ENCODE results near the gene FUT2.

FUT2 gene

DNA sequence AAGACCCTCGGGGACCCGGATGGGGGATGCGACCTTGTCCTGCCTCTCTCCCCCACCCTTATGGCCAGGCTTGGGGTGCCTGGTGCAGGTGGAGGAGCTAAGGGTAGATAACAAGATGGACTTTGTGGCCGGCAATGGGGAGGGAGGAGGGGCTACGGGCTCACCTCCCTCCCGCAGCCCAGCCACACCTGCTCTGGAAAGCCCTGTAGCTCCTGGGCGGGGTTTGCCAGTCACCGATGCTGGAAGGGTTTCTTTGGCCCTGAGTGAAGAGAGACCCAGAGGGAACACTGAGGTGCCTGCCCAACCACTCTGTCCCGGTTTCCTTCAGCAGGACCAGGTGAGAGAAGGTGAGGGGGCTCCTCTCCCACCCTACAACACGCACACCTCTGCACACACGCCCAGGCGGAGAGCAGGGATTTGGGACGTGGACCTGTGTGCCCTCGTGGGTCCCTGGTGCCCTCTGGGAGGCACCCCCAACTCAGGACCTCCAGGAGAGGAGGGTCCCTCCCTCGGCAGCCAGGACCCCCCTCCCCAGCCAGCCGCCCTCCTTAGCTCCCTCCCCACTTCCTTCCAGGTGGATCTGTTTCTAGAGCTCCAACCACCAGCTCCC lies at the start of gene FUT2:
TSS of gene FUT2 (plus strand) at position 229 of the 610 bp plus-strand sequence. CDS start 6,986 bp downstream, outside the sequence.
- TF ChIP-seq, protein P1, sequence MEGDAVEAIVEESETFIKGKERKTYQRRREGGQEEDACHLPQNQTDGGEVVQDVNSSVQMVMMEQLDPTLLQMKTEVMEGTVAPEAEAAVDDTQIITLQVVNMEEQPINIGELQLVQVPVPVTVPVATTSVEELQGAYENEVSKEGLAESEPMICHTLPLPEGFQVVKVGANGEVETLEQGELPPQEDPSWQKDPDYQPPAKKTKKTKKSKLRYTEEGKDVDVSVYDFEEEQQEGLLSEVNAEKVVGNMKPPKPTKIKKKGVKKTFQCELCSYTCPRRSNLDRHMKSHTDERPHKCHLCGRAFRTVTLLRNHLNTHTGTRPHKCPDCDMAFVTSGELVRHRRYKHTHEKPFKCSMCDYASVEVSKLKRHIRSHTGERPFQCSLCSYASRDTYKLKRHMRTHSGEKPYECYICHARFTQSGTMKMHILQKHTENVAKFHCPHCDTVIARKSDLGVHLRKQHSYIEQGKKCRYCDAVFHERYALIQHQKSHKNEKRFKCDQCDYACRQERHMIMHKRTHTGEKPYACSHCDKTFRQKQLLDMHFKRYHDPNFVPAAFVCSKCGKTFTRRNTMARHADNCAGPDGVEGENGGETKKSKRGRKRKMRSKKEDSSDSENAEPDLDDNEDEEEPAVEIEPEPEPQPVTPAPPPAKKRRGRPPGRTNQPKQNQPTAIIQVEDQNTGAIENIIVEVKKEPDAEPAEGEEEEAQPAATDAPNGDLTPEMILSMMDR (IDR thresholded peaks at IDR 0.05): no peak

DNA sequence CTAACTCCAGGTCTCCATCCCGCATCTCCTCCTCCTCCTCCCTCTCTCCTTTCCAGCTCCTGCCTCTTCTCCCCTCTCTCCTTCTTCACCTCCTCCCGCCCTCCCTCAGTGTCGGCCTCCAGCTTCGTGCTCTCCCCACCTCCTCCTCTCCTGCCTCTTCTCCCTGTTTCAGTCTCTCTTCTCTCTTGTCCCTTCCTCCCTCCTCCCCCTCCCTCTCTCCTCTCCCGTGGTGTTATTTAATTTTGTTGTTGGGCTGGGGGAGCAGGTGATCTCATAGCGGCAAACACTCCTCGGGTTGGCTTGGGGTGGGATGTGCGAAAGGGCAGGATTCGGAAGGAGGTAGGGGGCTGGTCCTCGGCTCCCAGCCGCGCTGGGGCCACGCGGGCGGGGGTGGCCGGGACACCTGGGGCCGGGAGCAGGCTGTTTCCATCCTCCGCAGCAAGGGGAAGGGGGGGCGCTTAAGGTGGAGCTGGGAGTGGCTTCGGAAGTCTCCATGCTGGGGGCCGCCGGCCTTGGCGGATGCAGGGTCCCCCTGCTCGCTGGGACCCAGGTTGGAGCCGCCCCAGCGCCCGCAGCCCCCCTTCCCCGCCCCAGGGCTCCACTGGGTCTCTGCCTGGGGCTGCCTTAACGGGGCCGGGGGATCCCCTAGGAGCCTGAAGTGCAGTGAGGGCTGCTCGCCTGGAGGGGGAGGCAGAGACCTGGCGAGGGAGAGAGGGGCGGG lies 49.6 kb upstream of the FUT2 start, which contains the start of gene CA11:
TSS of gene CA11 (minus strand) at position 187 of the 721 bp plus-strand sequence. CDS start 555 bp downstream, outside the sequence.
- TF ChIP-seq, protein P1 (IDR thresholded peaks at IDR 0.05): peak; percentile 59

DNA sequence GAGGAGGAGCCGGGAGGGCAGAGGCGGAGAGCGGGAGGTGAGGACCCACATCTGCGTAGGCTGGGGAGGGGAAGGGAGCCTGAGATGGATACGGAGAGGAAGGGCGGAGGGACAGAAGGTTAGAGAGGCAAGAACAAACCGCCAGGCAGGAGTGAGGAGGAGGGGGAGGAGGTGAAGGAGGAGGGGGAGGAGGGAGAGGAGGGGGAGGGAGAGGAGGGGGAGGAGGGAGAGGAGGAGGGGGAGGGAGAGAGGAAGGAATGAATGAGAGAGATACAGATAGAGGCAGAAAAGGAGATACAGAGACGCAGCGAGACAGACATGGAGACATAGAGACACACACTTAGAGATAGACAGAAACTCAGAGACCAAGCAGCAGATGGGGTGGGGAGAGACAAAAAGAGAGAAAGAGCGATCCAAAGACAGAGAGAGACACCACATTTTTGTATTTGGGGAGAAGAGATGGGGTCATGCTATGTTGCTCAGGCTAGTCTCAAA lies 49.0 kb upstream of the FUT2 start:
- TF ChIP-seq, protein P1 (IDR thresholded peaks at IDR 0.05): no peak

DNA sequence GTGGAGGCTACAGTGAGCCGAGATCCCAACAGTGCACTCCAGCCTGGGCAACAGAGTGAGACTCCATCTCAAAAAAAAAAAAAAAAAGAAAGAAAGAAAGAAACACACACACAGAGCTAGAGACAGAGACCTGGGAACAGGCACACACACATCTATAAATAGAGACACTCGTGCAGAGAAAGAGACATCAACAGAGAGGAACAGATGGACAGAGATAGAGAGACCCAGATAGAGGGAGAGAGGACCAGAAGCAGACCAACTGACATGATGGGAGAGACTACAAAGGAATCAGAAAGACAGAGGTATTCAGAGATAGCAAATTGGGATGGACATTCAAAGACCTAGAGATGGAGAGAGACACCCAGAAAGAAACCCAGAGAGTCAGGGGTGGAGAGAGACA lies 47.6 kb upstream of the FUT2 start:
- TF ChIP-seq, protein P1 (IDR thresholded peaks at IDR 0.05): no peak

DNA sequence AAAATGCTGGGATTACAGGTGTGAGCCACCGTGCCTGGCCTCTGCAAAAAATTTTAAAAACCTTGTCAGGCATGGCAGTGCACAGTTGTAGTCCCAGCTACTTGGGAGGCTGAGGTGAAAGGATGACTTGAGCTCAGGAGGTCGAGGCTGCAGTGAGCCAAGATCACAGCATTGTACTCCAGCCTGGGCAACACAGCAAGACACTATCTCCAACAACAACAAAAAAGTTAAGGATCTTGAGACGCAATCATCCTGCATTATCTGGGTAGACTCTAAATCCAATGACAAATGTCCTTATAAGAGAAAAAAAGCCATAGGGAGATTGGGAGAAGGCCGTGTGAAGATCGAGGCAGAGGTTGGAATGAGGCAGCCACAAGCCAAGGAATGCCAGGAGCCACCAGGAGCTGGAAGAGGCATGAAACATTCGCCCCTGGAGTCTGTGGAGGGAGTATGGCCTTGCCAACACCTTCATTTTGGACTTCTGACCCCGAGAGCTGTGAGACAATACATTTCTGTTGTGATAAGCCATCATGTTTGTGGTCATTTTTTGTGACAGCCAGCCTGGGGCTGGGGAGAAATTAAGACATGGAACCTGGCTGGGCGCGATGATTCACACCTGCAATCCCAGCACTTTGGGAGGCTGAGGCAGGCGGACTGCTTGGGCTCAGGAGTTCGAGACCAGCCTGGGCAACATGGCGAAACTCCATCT lies 44.6 kb upstream of the FUT2 start:
- TF ChIP-seq, protein P1 (IDR thresholded peaks at IDR 0.05): no peak

DNA sequence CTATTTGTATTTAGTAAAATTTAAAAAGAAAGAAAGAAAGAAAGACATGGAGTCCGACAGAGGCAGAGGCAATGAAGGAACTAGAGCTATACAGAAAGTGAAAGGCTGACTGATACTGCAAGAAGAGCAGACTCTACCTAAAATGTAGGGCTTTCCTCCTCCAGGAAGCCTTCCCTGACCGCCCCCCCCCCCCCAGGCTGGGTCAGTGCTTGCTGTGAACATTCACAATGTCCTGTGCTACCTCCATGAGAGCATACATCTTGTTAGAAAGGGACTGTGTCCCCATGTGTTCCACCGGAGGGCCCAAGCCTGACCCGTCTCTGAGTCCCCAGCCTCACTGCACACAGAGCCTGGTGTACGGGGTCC lies 44.1 kb upstream of the FUT2 start:
- TF ChIP-seq, protein P1 (IDR thresholded peaks at IDR 0.05): no peak

DNA sequence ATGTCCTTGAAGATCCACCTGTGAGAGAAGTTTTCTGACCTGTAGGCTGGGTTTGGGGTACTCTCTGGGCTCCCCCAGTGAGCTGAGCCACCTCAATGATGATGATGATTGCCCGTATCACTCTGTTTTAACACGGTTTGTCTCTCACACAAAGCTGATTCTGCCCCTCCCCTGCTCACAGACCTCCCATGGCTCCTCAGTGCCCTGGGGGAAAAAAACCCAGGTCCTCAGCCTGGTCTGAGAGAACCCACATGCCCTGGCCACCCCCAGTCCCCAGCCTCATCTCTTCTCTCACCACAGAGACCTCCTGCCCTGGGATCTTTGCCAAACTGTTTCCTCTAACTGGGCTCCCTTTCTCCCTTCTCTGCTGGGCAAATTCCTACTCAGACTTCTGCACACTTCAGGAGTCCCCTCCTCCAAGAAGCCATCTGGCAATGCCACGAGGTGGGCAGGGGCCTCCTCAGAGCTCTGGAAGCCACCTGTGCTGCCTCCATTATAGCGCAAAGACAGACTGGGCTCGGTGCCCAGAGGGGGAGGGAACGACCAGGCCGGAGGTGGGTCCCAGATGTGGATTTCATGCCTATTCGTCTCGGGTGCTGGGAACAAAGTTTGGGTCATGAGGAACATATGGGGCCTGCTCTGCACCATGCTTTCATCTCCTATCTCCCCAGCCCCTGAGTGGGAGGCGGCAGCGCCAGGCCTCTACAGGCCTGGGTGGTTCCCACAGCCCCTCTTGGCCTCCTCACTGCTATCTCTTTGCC lies 41.3 kb upstream of the FUT2 start:
- TF ChIP-seq, protein P1 (IDR thresholded peaks at IDR 0.05): no peak

All from LNCAP (cell line).